DOHH2 (cell line): ENCODE data around the gene RAN.
"Not testable (repeated sequence)": the region's sequence is repeated elsewhere in the genome, so short reads cannot be mapped to it uniquely, and the experiment has no call there.

ENCODE experiments used
- CTCF ChIP-seq: fragments of 200-600 bp; sonication (generic); IDR thresholded peaks from one replicate; pipeline ENCODE4 v1.5.1; 2014; ENCODE audit warnings: antibody characterized with exemption, mild to moderate bottlenecking, low read depth, low read length; ENCODE audit not compliant: poor library complexity, severe bottlenecking
- EZH2phosphoT487 ChIP-seq: fragments of 200-600 bp; sonication (generic); IDR thresholded peaks from 2 replicates; pipeline ENCODE4 v1.6.1; 2017; ENCODE audit warnings: borderline replicate concordance, mild to moderate bottlenecking, antibody characterized with exemption, low read length, moderate library complexity, mixed read lengths

GRCh38 chr12:130848105-130848504, 23.8 kb upstream of the RAN start:
- TF ChIP-seq CTCF, EZH2phosphoT487: not testable (repeated sequence)
